Measurements from ENCODE around the gene AK1. TPM values are rescaled to one million over a fixed set of nuclear protein-coding genes. Genes with fewer than 3 reads are reported as not detected.
A peak's percentile ranks its signal among the peaks of the same experiment; 100 is the strongest.

AK1 gene
- total and polyA plus RNA-seq, 2 of the 13 experiments (the other 11 are each of a cell fraction or from before 2014, with no cell fraction given) = 19.1 to 32.8 TPM

DNA sequence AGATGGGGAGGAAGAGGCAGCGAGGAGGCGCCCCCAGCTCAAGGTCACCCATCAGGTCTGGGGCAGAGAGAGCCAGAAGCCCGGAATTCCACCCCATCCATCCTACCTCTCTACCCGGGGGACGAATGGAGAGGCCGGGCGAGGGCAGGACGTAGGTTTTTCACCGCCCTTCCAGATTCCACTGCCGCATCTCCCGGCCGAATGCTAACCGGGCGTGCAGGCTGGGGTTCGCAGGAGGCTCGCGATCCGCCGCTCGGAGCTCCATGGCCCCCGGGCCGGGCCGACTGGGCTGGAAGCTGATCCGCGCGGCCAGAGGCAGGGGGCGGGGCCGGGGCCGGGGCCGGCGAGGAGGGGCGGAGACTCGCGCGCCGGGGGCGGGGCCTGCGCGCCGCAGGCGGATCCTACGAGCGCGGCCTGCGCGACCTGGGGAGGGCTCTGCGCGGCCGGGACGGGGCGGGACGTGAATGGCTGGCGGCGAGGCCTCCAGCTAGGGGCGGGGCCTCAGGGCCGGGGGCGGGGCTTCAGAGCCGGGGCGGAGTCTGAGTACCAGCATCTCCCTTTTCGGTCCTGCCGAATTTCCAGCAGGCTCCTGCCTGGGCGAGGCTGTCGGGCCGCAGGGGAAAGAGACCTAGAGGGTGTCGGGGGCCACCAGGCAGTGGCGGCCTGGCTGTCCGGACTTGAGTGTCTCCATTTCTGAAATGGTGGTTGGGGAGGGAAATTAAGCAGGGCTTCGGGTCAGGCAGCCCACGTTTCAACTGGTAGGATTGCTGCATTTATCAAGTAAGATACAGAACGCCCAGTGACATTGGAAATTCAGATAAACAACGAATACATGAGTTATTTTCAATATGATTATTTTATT lies 39.5 kb upstream of the AK1 start, which contains the start of gene ST6GALNAC4 (continued):
- TF ChIP-seq ZNF788 (CRISPR knock-in tag; IDR thresholded peaks at IDR 0.05; ENCODE audit: borderline replicate concordance) = no peak; the same call in 1 of the 2 replicates
- TF ChIP-seq SNRNP70 (IDR thresholded peaks at IDR 0.05; ENCODE audit: low read depth, low read length) = no peak
- no peak for TF ChIP-seq ZSCAN12 (CRISPR knock-in tag; IDR thresholded peaks at IDR 0.05)
- TF ChIP-seq, protein P1, sequence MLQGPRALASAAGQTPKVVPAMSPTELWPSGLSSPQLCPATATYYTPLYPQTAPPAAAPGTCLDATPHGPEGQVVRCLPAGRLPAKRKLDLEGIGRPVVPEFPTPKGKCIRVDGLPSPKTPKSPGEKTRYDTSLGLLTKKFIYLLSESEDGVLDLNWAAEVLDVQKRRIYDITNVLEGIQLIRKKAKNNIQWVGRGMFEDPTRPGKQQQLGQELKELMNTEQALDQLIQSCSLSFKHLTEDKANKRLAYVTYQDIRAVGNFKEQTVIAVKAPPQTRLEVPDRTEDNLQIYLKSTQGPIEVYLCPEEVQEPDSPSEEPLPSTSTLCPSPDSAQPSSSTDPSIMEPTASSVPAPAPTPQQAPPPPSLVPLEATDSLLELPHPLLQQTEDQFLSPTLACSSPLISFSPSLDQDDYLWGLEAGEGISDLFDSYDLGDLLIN (CRISPR knock-in tag; IDR thresholded peaks at IDR 0.05; ENCODE audit: borderline replicate concordance) = no peak
- no peak for TF ChIP-seq RFXANK (CRISPR knock-in tag; IDR thresholded peaks at IDR 0.05)
- TF ChIP-seq MXI1 (IDR thresholded peaks at IDR 0.05; ENCODE audit: borderline replicate concordance, low read depth, low read length) = no peak; the same call in 2 of the 3 replicates
- no peak for TF ChIP-seq NR2F1 (CRISPR knock-in tag; IDR thresholded peaks at IDR 0.05)
- no peak for TF ChIP-seq PLRG1 (conservative IDR thresholded peaks at IDR 0.05)
- TF ChIP-seq ZNF782 (CRISPR knock-in tag; IDR thresholded peaks at IDR 0.05; ENCODE audit: borderline replicate concordance) = 0 out of 2 replicates have a peak, but pooled peaks have one; percentile 24
- TF ChIP-seq ZNF775 (CRISPR knock-in tag; IDR thresholded peaks at IDR 0.05; ENCODE audit: borderline replicate concordance) = no peak
- no peak for TF ChIP-seq ATM (IDR thresholded peaks at IDR 0.05; ENCODE audit: borderline replicate concordance)
- TF ChIP-seq ZC3H13 (CRISPR knock-in tag; IDR thresholded peaks at IDR 0.05) = no peak
- TF ChIP-seq, protein P2, sequence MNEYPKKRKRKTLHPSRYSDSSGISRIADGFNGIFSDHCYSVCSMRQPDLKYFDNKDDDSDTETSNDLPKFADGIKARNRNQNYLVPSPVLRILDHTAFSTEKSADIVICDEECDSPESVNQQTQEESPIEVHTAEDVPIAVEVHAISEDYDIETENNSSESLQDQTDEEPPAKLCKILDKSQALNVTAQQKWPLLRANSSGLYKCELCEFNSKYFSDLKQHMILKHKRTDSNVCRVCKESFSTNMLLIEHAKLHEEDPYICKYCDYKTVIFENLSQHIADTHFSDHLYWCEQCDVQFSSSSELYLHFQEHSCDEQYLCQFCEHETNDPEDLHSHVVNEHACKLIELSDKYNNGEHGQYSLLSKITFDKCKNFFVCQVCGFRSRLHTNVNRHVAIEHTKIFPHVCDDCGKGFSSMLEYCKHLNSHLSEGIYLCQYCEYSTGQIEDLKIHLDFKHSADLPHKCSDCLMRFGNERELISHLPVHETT (CRISPR knock-in tag; conservative IDR thresholded peaks at IDR 0.05) = no peak
- no peak for TF ChIP-seq RAD51 (IDR thresholded peaks at IDR 0.05; ENCODE audit: borderline replicate concordance)
- TF ChIP-seq SMAD3 (CRISPR knock-in tag; IDR thresholded peaks at IDR 0.05) = no peak
- TF ChIP-seq EEA1 (CRISPR knock-in tag; IDR thresholded peaks at IDR 0.05; ENCODE audit: borderline replicate concordance) = no peak
- TF ChIP-seq SIN3A (IDR thresholded peaks at IDR 0.05; ENCODE audit: borderline replicate concordance, low read depth, low read length) = peak; percentile 65; the same call in 1 of the 2 replicates
- no peak for TF ChIP-seq GATAD2A (CRISPR knock-in tag; IDR thresholded peaks at IDR 0.05)
- no peak for TF ChIP-seq ZFP82 (CRISPR knock-in tag; IDR thresholded peaks at IDR 0.05; ENCODE audit: borderline replicate concordance)
- no peak for TF ChIP-seq ZNF614 (CRISPR knock-in tag; IDR thresholded peaks at IDR 0.05; ENCODE audit: borderline replicate concordance)
- TF ChIP-seq ZNF501 (CRISPR knock-in tag; IDR thresholded peaks at IDR 0.05) = 0 out of 2 replicates have a peak, but pooled peaks have one; percentile 9
- TF ChIP-seq GABPB1 (CRISPR knock-in tag; IDR thresholded peaks at IDR 0.05) = peak; percentile 45; the same call in 1 of the 2 replicates
- TF ChIP-seq, protein P3, sequence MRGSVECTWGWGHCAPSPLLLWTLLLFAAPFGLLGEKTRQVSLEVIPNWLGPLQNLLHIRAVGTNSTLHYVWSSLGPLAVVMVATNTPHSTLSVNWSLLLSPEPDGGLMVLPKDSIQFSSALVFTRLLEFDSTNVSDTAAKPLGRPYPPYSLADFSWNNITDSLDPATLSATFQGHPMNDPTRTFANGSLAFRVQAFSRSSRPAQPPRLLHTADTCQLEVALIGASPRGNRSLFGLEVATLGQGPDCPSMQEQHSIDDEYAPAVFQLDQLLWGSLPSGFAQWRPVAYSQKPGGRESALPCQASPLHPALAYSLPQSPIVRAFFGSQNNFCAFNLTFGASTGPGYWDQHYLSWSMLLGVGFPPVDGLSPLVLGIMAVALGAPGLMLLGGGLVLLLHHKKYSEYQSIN (CRISPR knock-in tag; IDR thresholded peaks at IDR 0.05; ENCODE audit: borderline replicate concordance) = no peak
- no peak for TF ChIP-seq MIXL1 (CRISPR knock-in tag; IDR thresholded peaks at IDR 0.05)
- TF ChIP-seq, protein P4, sequence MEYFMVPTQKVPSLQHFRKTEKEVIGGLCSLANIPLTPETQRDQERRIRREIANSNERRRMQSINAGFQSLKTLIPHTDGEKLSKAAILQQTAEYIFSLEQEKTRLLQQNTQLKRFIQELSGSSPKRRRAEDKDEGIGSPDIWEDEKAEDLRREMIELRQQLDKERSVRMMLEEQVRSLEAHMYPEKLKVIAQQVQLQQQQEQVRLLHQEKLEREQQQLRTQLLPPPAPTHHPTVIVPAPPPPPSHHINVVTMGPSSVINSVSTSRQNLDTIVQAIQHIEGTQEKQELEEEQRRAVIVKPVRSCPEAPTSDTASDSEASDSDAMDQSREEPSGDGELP (IDR thresholded peaks at IDR 0.05; ENCODE audit: borderline replicate concordance, low read depth) = no peak

Data from HepG2 (cell line).